Fibroblast of peridontal ligament (primary cell): Measurements from ENCODE around the gene PLCB1.
A peak's percentile ranks its signal among the peaks of the same experiment; 100 is the strongest.

Source experiments
- DNase-seq: peaks from one replicate; pipeline ENCODE4 v3.0.0-alpha.2; 2010; ENCODE audit errors: extremely low read depth

PLCB1 gene

DNA sequence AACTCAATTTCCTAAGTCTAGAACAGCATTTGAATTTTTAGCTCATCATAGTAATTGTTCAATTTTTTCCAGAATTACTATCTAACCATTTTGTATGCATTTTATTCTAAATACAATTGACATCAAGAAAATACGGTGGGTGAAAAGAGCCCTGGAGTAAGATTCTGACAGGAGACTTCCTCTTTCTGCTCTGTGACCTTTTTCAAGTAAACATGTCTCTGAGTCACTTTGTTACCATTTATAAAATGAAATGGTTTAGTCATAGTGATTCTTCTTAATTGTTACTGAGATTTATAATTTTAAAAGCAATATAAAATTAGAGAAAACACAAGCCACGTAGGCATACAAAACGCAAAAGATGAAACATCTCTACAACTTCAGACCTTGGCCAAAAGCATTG lies 80.2 kb downstream of the PLCB1 start:
- DNase-seq: no peak

DNA sequence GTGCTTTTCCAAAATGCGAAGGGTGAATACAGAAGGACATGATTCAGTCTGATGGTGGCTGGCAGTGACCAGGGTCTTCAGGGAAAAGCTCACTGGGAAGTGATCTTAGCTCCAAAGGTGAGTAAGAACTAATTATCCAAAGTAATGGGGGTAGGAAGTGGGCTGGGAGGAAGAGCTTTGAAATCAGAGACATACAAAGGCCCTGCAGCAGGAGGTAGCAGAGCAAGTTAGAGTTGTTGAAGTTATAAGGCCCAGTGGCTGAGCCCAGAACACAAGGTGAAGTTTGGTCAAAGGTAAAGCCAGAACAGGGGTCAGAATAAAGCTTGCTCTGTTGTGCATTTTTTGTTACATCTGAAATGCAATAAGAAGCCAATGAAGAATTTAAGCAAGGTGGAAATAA lies 81.2 kb downstream of the PLCB1 start:
- DNase-seq: no peak

DNA sequence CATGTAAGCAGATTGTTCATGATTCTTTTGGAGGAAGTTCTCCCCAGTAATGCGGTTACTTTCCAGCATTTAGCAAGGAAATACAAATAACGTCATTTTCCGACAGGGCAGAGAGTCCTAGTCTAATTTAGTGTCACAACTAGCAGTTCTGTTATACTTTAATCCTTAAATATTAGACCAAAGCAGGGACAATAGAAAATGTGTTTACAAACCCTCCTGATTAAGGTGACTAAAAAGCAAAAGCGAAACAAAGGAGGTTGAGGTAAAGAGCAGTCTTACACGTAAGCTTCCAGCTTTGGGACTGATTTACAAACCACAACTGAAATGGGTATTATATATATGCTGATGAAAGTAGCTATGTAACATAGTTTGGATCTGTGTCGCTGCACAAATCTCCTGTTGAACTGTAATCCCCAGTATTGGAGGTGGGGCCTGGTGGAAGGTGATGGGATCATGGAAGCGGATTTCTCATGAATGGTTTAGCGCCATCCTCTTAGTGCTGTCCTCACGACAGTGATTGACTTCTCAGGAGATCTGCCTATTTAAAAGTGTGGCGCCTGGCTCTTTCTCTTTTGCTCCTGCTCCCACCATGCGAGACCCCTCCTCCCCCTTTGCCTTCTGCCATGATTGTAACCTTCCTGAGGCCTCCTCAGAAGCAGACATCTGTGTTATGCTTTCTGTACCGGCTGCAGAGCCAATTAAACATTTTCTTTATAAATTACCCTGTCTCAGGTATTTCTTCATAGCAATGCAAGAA lies 81.9 kb downstream of the PLCB1 start:
- DNase-seq: no peak

DNA sequence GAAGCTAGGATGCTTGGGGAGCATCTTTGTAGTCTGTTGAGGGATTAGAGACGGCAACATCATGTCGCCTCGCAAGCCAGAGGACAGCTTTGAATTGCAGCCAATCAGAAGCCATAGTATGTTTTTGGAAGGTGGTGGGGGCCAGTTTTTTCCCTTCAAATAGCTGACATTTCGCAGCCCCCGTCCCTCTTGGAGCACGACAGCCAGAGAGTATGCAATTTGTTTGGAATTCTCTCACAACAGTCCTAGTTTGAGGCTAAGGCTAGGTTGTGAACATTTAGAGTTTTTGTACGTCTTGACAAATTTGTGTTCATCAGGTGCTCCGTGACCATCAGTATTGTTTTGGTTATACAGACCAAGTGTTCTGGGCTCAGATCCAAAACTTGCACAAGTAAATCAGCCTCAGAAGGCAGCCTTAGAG lies 83.3 kb downstream of the PLCB1 start:
- DNase-seq: peak; percentile 74

DNA sequence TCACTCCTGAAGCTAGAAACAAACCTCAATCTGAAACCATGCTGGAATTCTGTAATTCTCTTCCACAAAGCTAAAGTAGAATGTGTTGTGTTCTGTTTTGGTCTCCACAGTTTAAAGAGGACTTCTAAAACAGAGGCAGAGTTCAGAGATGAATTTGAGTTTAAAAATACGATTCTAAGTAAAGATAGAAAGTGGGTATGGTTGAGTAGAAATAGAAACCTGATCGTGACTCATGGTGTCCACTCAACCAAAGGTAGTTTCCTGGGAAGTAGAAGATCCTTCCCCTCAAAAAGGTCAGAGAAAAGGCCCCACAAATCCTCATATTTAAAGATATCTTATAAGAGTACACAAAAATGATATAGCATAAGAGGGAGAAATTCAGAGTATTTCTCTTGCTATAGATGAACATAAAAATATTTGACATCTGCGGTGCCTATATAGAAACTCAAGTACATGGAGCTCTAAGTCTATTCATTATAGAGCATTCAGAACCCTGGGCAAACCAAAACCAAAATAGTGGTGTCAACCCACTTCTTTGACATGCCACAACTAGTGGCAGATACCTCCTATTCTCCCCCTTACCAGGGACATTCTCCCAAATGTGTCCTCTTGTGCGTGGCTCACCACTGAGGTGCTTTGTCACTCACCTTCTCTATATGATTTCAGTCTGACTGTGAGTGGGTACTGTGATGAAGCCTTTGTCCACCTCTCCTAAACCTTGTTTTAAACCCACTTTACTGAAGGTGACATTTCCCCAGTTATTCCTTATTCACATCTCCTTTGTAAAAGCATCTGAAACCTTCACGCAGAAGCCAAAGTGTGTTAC lies 84.5 kb downstream of the PLCB1 start:
- no peak for DNase-seq

GRCh38 chr20:8218861-8219260 lies 86.8 kb downstream of the PLCB1 start:
- peak; percentile 60 for DNase-seq

- DNase-seq: no peak
Observed at GRCh38 chr20:8219403-8219802, 87.3 kb downstream of the PLCB1 start.

DNA sequence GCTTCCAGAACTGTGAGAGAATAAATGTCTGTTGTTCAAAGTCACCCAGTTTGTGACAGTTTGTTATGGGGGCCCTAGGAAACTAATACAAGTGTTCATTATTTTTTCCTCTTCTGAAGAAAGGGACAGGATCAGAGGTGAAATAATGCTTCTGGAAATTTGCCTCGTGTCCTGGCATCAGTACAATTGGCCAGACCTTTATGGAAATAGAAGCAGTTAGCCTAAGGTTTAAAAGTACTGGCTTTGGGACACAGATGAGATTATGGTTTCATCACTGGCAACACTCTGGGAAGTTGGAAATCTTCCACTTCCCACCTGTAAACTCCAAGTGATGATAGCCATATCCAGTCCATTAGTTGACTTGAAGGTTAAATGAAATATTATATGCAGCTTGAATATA lies 88.7 kb downstream of the PLCB1 start:
- no peak for DNase-seq

GRCh38 chr20:8221887-8222419 lies 89.9 kb downstream of the PLCB1 start:
- no peak for DNase-seq

DNA sequence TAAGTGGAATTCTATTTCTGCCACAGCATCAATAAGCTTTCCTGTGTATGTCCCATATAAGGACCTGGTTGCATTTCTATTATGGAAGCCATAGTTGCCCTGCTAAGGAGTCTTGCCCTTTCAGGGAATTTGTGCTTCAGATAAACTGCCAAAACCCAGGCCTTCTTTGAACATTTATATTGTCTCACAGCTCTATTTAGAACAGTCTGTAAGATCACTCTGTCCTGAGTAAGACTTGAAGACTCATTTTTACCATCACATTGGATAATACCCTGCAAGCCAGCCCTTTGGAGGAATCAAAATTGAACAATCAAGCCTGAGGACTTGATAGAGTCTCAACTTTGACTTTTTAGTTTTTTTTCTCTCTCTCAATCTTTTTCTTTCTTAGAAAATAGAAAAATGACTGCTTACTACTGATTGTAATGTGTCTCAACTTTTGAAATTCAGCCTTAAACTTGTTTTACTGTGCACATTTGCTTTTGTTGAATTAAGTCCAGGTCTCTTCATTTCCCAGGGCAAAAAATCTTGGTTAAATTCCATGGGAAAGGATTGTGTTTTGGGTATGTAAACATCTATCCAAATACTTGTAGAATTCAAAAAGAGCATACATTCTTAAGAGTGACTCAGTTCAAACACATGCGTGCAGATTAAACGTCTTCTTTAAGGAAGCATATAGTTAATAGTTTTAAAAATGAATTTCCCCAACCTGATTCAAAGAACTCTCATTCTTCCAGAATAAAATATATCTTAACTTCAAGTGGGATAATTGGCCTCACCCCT lies 91.2 kb downstream of the PLCB1 start:
- peak; percentile 99 for DNase-seq

GRCh38 chr20:8225658-8226057 lies 93.6 kb downstream of the PLCB1 start:
- DNase-seq: no peak

DNA sequence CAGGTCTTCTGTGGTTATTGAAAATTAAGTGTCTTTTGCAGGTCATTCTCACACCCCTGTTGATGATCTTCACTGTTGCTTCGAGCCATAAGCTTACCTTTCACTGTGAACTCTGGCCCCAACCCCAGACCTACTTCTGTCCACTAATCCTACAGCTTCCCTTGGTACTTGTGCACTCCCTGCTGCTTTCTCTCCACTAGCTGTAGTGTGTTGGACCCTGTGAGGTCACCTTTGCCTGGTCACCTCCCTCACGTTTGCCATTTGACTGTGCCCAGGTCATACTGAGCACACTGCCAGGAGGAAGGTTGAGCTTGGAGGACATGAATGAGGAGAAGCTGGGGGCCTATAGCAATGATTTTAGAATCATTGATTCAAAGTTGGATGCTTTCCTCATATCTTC lies 94.0 kb downstream of the PLCB1 start:
- no peak for DNase-seq

- peak; percentile 29 for DNase-seq
Observed at GRCh38 chr20:8227293-8227692, 95.2 kb downstream of the PLCB1 start.

DNA sequence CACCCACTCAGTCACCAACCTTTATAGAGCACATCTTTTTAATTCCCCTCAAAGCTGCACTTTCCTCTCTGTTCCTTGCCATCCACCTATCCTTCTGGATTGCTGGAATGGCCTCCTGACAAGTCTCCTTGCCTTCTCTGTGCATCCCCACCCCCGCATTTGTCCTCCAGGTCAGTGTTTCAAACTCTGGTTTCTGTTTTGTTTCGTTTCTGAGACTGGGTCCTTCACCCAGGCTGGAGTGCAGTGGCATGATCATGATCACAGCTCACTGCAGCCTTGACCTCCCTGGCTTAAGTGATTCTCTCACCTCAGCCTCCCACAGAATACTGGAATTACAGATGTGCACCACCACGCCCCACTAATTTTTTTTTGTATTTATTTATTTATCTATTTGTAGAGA lies 96.2 kb downstream of the PLCB1 start:
- DNase-seq: no peak

- DNase-seq: no peak
Observed at GRCh38 chr20:8229090-8229489, 97.0 kb downstream of the PLCB1 start.

- no peak for DNase-seq
Observed at GRCh38 chr20:8231038-8231437, 99.0 kb downstream of the PLCB1 start.

GRCh38 chr20:8232332-8232731 lies 100.3 kb downstream of the PLCB1 start:
- DNase-seq: no peak

DNA sequence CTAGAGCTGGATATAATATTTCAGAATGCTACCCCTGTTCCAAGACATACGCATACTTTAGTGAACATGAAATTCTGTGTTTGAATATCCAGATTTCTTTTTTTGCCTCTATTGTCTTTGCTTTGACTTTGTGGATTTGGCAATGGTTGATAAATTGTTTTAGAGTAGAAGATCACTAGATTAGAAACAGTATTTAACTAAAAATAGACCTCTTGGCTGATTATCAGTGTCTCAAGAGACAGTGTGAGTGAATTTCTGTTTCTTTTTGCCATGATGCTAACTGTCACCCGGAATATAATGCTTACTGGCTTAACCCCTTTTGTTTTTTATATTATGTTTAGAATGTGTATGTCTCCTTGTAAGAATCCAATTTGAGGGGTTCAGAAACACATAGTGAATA lies 102.5 kb downstream of the PLCB1 start:
- peak; percentile 65 for DNase-seq

DNA sequence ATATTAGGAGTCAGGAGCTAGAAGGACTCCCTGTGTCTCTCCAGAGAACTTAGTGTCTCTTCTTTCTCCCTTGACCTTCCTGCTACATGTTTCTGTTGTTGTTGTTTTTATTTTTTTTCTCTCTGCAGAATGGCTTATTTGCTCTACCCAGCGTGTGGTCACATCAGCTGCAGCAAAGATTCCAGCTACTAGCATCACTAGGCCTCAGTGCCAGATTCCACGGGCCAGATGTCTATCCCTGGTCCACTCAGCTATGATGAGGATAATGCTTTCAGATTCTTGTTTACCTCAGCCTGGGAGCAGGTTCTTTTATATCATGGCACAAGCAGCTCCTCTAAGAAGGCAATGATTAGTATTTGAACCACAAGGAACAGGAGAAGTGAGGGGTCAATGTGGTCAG lies 110.0 kb downstream of the PLCB1 start:
- DNase-seq: no peak

DNA sequence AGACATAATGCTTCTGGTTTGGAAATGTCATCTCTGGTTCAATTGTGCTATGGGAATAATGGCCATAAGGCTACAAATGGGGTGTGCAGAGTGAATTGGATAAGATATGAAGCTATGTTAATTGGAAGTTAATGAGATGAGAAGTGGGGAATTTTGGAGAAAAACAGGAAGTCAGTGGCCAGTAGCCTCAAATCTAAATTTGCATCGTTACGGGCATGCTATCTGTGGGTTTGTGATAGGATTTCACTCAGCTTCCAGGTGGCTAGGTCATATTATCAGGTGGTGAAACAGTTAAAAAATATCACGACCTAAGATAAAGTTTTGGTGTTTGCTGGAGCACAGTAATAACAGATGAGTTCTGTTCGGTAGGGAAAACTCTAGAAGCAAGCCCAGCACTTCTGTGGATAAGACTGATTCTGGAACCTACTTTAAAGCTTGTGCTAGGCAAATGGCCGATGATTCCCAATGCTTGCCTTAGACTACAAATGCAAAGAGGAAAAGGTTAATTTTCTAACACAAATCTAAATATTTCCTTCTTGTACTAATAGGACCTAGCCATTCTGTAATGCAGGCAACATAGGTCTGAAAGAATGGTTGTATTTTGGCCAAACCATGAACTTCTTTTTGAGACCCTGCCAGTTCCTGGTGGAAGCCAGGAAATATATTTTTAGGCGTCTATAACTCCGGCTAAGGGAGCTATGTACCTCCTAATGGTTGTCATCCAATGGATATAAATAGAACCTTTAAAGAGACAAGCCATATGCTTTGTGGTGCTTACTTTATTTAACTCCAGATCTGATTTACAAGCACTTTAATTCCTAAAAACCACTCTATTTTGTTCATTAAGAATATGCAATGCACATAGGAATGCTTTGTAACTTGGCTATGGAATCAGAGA lies 111.0 kb downstream of the PLCB1 start:
- peak; percentile 50 for DNase-seq

DNA sequence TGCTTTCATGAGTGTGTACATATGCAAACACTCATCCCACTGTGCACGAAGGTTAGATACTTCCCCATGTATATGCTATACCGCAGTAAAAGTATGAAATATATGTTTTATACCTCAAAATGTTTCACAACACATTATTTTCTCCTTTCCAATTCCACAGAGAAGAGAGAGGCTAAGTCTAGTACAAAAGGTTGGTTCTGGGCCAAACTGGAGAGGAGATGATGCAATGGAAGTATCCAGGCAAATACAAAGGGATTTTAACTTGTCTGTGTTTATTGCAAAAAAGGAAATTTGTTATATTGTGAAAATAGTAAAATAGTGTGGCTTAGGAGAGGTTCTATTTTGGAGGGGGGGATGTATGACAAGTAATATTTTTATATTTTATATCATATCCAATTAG lies 112.6 kb downstream of the PLCB1 start:
- DNase-seq: peak; percentile 85
